PC-9 (cell line): ENCODE measurements around the gene RTN4RL1. TPM values are rescaled to one million over a fixed set of nuclear protein-coding genes. Genes with fewer than 3 reads are reported as not detected.

Source experiments
- BruUV-seq: library from RNA; stranded (reverse); fragments of 400-500 nt; replicated peaks from 2 replicates; lab custom pipeline; 2021; lab: Mats Ljungman, UMichigan
- CTCF ChIA-PET: fragments of 300-600 bp; sonication (Branson Sonifier 250); formaldehyde crosslinking; loops from one replicate; lab custom pipeline; 2022; ENCODE audit warnings: antibody characterized with exemption; lab: Charles Lee
- POLR2A ChIA-PET: fragments of 300-600 bp; sonication (Branson Sonifier 250); formaldehyde crosslinking; loops from one replicate; lab custom pipeline; 2022; ENCODE audit warnings: antibody characterized with exemption; ENCODE audit not compliant: unreplicated experiment; lab: Charles Lee
- DNase-seq, 2 experiments: peaks; one replicate each; pipeline versions ENCODE4 v3.0.0 to v3.0.0-alpha.2; 2015 to 2022; ENCODE audit warnings: mixed read lengths in 1 of 2
- H2AFZ ChIP-seq: fragments of 200-600 bp; sonication (generic); 2 replicates; pipeline ENCODE4 v1.8.1; 2017; ENCODE audit warnings: antibody characterized with exemption
- H3F3A ChIP-seq: fragments of 200-600 bp; sonication (generic); 2 replicates; pipeline ENCODE4 v1.8.1; 2017; ENCODE audit warnings: antibody characterized with exemption, mild to moderate bottlenecking, low read depth; ENCODE audit not compliant: insufficient read depth
- H3K27ac ChIP-seq: fragments of 200-600 bp; sonication (generic); 2 replicates; pipeline ENCODE4 v1.6.1; 2016; ENCODE audit warnings: mixed run types
- H3K27me3 ChIP-seq: fragments of 200-600 bp; sonication (generic); 2 replicates; pipeline ENCODE4 v1.6.1; 2016; ENCODE audit warnings: low read depth, mixed run types; ENCODE audit not compliant: insufficient read depth
- H3K36me3 ChIP-seq: fragments of 200-600 bp; sonication (generic); 2 replicates; pipeline ENCODE4 v1.6.1; 2016; ENCODE audit warnings: low read depth, mixed run types
- H3K4me1 ChIP-seq: fragments of 200-600 bp; sonication (generic); replicated peaks from 2 replicates; pipeline ENCODE4 v1.6.1; 2016; ENCODE audit warnings: mixed run types; ENCODE audit not compliant: insufficient read depth
- H3K4me2 ChIP-seq: fragments of 200-600 bp; sonication (generic); 2 replicates; pipeline ENCODE4 v1.6.1; 2017; ENCODE audit warnings: mixed run types
- H3K4me3 ChIP-seq: fragments of 200-600 bp; sonication (generic); 2 replicates; pipeline ENCODE4 v1.6.1; 2016; ENCODE audit warnings: mixed run types
- H3K79me2 ChIP-seq: fragments of 200-600 bp; sonication (generic); 2 replicates; pipeline ENCODE4 v1.6.1; 2017; ENCODE audit warnings: low read depth, mixed run types
- H3K9me2 ChIP-seq: fragments of 200-600 bp; sonication (generic); 2 replicates; pipeline ENCODE4 v1.8.1; 2017; ENCODE audit warnings: mild to moderate bottlenecking; ENCODE audit not compliant: insufficient read depth
- H3K9me3 ChIP-seq: fragments of 200-600 bp; sonication (generic); 2 replicates; pipeline ENCODE4 v1.8.1; 2016; ENCODE audit warnings: low read depth; ENCODE audit not compliant: insufficient read depth
- H4K20me1 ChIP-seq: fragments of 200-600 bp; sonication (generic); 2 replicates; pipeline ENCODE4 v1.8.1; 2017; ENCODE audit not compliant: insufficient read depth
- CTCF ChIP-seq: fragments of 200-600 bp; sonication (generic); conservative IDR thresholded peaks from 2 replicates; pipeline ENCODE4 v1.6.1; 2017; ENCODE audit warnings: mixed run types, antibody characterized with exemption, mild to moderate bottlenecking, moderate library complexity
- EZH2 ChIP-seq: fragments of 200-600 bp; sonication (generic); IDR thresholded peaks from 2 replicates; pipeline ENCODE4 v1.8.0; 2017; ENCODE audit warnings: antibody characterized with exemption, low read depth
- intact Hi-C: fragments of 100-400 bp; cut with micrococcal nuclease; formaldehyde crosslinking; loops from one replicate; pipeline ENCODE4 v1.10.0; 2022; ENCODE audit not compliant: unreplicated experiment
- total RNA-seq: library from RNA; stranded (reverse); gene quantifications from 2 replicates; pipeline ENCODE4 v1.2.3, GENCODE V29; 2021

Gene RTN4RL1
- total RNA-seq, 1 experiment from 2014 or later, result 0.13 TPM

- no peak overlapping the region for H3K4me3 ChIP-seq
- H3K4me1 ChIP-seq, result 0 out of 2 replicates have a peak, but pooled peaks cover 5% of the 10 kb centered on the region
- POLR2A ChIA-PET, result no interaction called here
- H3F3A ChIP-seq, result no peaks in the 10 kb centered on the region; the same call in 1 of the 2 replicates
- CTCF ChIA-PET, result no interaction called here
- BruUV-seq, result no TSS peak
- H3K27ac ChIP-seq, result no peak overlapping the region
- no peak overlapping the region for H2AFZ ChIP-seq
- H3K79me2 ChIP-seq, result no peaks in the 10 kb centered on the region
- no peaks in the 10 kb centered on the region for H3K9me2 ChIP-seq
- no peaks in the 10 kb centered on the region for H4K20me1 ChIP-seq
- no peak overlapping the region for H3K4me2 ChIP-seq
- no peaks in the 10 kb centered on the region for H3K36me3 ChIP-seq
- H3K9me3 ChIP-seq, result no peaks in the 10 kb centered on the region
- intact Hi-C loops, result no loop called here
- H3K27me3 ChIP-seq, result no peaks in the 10 kb centered on the region
- no peak for DNase-seq
- TF ChIP-seq EZH2, result no peak
- TF ChIP-seq CTCF, result no peak
Observed at GRCh38 chr17:1976683-1977064, 48.5 kb downstream of the RTN4RL1 start.

- no peaks in the 10 kb centered on the region for H4K20me1 ChIP-seq
- POLR2A ChIA-PET, result interaction anchor here (0.5 kb wide), 1 partner anchor 17 kb away, joined by 3 read pairs; no protein-coding TSS in a partner anchor
- no TSS peak for BruUV-seq
Observed at GRCh38 chr17:1976000-1976682, 49.0 kb downstream of the RTN4RL1 start.

GRCh38 chr17:1975573-1975972 is 49.6 kb downstream of the RTN4RL1 start:
- Histone ChIP-seq H4K20me1 (no peaks in the 10 kb centered on the region), H3K79me2 (no peaks in the 10 kb centered on the region), H3K9me3 (no peaks in the 10 kb centered on the region), H3K36me3 (no peaks in the 10 kb centered on the region), H3K27me3 (no peaks in the 10 kb centered on the region), H2AFZ (no peak overlapping the region), H3F3A (no peaks in the 10 kb centered on the region; the same call in 1 of the 2 replicates), H3K4me2 (no peak overlapping the region), H3K27ac (no peak overlapping the region), H3K9me2 (no peaks in the 10 kb centered on the region), H3K4me3 (no peak overlapping the region), H3K4me1 (no peaks in the 10 kb centered on the region)
- DNase-seq, result no peak
- ChIA-PET POLR2A (no interaction called here), CTCF (no interaction called here)
- TF ChIP-seq EZH2, result no peak
- TF ChIP-seq CTCF, result no peak
- BruUV-seq, result no TSS peak
- intact Hi-C loops, result no loop called here

More at GRCh38 chr17:1976000-1976682, 49.0 kb downstream of the RTN4RL1 start:
- H3K4me3 ChIP-seq, result no peak overlapping the region
- no peaks in the 10 kb centered on the region for H3K79me2 ChIP-seq
- no peaks in the 10 kb centered on the region; the same call in 1 of the 2 replicates for H3F3A ChIP-seq
- CTCF ChIA-PET, result no interaction called here
- intact Hi-C loops, result no loop called here
- H3K4me1 ChIP-seq, result no peaks in the 10 kb centered on the region
- no peak for DNase-seq
- no peaks in the 10 kb centered on the region for H3K9me2 ChIP-seq
- H3K36me3 ChIP-seq, result no peaks in the 10 kb centered on the region
- TF ChIP-seq EZH2 (no peak), CTCF (no peak)
- H2AFZ ChIP-seq, result no peak overlapping the region
- H3K9me3 ChIP-seq, result no peaks in the 10 kb centered on the region
- H3K27me3 ChIP-seq, result no peaks in the 10 kb centered on the region
- no peak overlapping the region for H3K4me2 ChIP-seq
- H3K27ac ChIP-seq, result no peak overlapping the region
